ENCODE measurements around the gene ALPP.
A peak's percentile ranks its signal among the peaks of the same experiment; 100 is the strongest.
"Not testable (repeated sequence)": the region's sequence is repeated elsewhere in the genome, so short reads cannot be mapped to it uniquely, and the experiment has no call there.

Gene ALPP

GRCh38 chr2:232341739-232342126 lies 36.8 kb upstream of the ALPP start:
- no peak for DNase-seq

GRCh38 chr2:232342635-232343565 lies 35.7 kb upstream of the ALPP start:
- DNase-seq: peak; percentile 8

GRCh38 chr2:232343821-232344220 lies 34.7 kb upstream of the ALPP start:
- DNase-seq: no peak

- DNase-seq: no peak
Measured at GRCh38 chr2:232345251-232345650, 33.3 kb upstream of the ALPP start.

- no peak for DNase-seq
Measured at GRCh38 chr2:232347369-232347768, 31.2 kb upstream of the ALPP start.

GRCh38 chr2:232348936-232349335 lies 29.6 kb upstream of the ALPP start:
- DNase-seq: no peak

- DNase-seq: peak; percentile 4
Measured at GRCh38 chr2:232349546-232349945, 29.0 kb upstream of the ALPP start.

GRCh38 chr2:232349946-232350635 lies 28.5 kb upstream of the ALPP start:
- DNase-seq: no peak

- peak; percentile 26 for DNase-seq
Measured at GRCh38 chr2:232350804-232351685, 27.5 kb upstream of the ALPP start.

- peak; percentile 16 for DNase-seq
Measured at GRCh38 chr2:232351686-232352510, 26.7 kb upstream of the ALPP start.

- DNase-seq: peak; percentile 12
Measured at GRCh38 chr2:232352511-232353091, 25.9 kb upstream of the ALPP start.

- no peak for DNase-seq
Measured at GRCh38 chr2:232353096-232353495, 25.5 kb upstream of the ALPP start.

GRCh38 chr2:232353660-232354059 lies 24.9 kb upstream of the ALPP start:
- no peak for DNase-seq

- no peak for DNase-seq
Measured at GRCh38 chr2:232354069-232354468, 24.5 kb upstream of the ALPP start.

- no peak for DNase-seq
Measured at GRCh38 chr2:232361646-232362045, 16.9 kb upstream of the ALPP start.

GRCh38 chr2:232362174-232362900 lies 16.2 kb upstream of the ALPP start:
- no peak for DNase-seq

GRCh38 chr2:232363064-232363783 lies 15.3 kb upstream of the ALPP start:
- DNase-seq: not testable (repeated sequence)

- no peak for DNase-seq
Measured at GRCh38 chr2:232363784-232364615, 14.6 kb upstream of the ALPP start.

Measured in activated T-cell treated with anti-CD3 and anti-CD28 coated beads, Interleukin-2, amount 50 U/mL, for 1 hour (primary cell).